PC-3 (cell line): ENCODE measurements around the gene HIBADH. TPM values are rescaled to one million over a fixed set of nuclear protein-coding genes. Genes with fewer than 3 reads are reported as not detected.

Experiments
- ATAC-seq: fragments of 200-7000 bp; cut with Tn5 transposase; 2 replicates; pipeline ENCODE4 v1.9.1; 2020; ENCODE audit warnings: mild to moderate bottlenecking, moderate library complexity
- BruUV-seq: library from RNA; stranded (reverse); fragments of 400-500 nt; replicated peaks from 2 replicates; lab custom pipeline; 2021; lab: Mats Ljungman, UMichigan
- CTCF ChIA-PET: fragments of 300-600 bp; sonication (Branson Sonifier 250); formaldehyde crosslinking; loops from one replicate; lab custom pipeline; 2022; ENCODE audit warnings: antibody characterized with exemption; lab: Charles Lee
- POLR2A ChIA-PET: fragments of 300-600 bp; sonication (Branson Sonifier 250); formaldehyde crosslinking; loops from one replicate; lab custom pipeline; 2022; ENCODE audit warnings: antibody characterized with exemption; ENCODE audit not compliant: unreplicated experiment; lab: Charles Lee
- DNase-seq: peaks from one replicate; pipeline ENCODE4 v3.0.0-alpha.2; 2015
- H2AFZ ChIP-seq: fragments of 300-600 bp; sonication (generic); 2 replicates; pipeline ENCODE4 v1.6.0; 2016; ENCODE audit warnings: antibody characterized with exemption, low read length
- H3F3A ChIP-seq: fragments of 300-600 bp; sonication (generic); one replicate; pipeline ENCODE4 v1.6.0; 2017; ENCODE audit warnings: antibody characterized with exemption, low read length, control low read depth, mild to moderate bottlenecking; ENCODE audit not compliant: unreplicated experiment
- H3K27ac ChIP-seq: fragments of 300-600 bp; sonication (generic); 2 replicates; pipeline ENCODE4 v1.5.1; 2016; ENCODE audit warnings: mild to moderate bottlenecking, low read length
- H3K27me3 ChIP-seq: fragments of 300-600 bp; sonication (generic); 2 replicates; pipeline ENCODE4 v1.6.1; 2016; ENCODE audit warnings: low read length, mixed read lengths
- H3K36me3 ChIP-seq: fragments of 300-600 bp; sonication (generic); 2 replicates; pipeline ENCODE4 v1.6.1; 2016; ENCODE audit warnings: low read depth, mixed run types, low read length, mixed read lengths
- H3K4me1 ChIP-seq: fragments of 300-600 bp; sonication (generic); 2 replicates; pipeline ENCODE4 v1.5.1; 2016; ENCODE audit warnings: low read length; ENCODE audit not compliant: insufficient read depth
- H3K4me2 ChIP-seq: fragments of 300-600 bp; sonication (generic); 2 replicates; pipeline ENCODE4 v1.6.0; 2016; ENCODE audit warnings: low read length
- H3K4me3 ChIP-seq: fragments of 300-600 bp; sonication (generic); 2 replicates; pipeline ENCODE4 v1.5.1; 2016; ENCODE audit warnings: mild to moderate bottlenecking, low read length, mixed read lengths
- H3K79me2 ChIP-seq: fragments of 300-600 bp; sonication (generic); 2 replicates; pipeline ENCODE4 v1.6.1; 2017; ENCODE audit warnings: low read length, mixed read lengths
- H3K9ac ChIP-seq: fragments of 300-600 bp; sonication (generic); 2 replicates; pipeline ENCODE4 v1.6.0; 2016; ENCODE audit warnings: mild to moderate bottlenecking, low read length
- H3K9me2 ChIP-seq: fragments of 300-600 bp; sonication (generic); replicated peaks from 2 replicates; pipeline ENCODE4 v1.6.1; 2016; ENCODE audit warnings: mixed run types, low read length, mixed read lengths
- H3K9me3 ChIP-seq: fragments of 300-600 bp; sonication (generic); 2 replicates; pipeline ENCODE4 v1.6.1; 2016; ENCODE audit warnings: low read length, mixed read lengths
- H4K20me1 ChIP-seq: fragments of 300-600 bp; sonication (generic); 2 replicates; pipeline ENCODE4 v1.6.1; 2016; ENCODE audit warnings: low read length, mixed read lengths
- CTCF ChIP-seq: fragments of 300-600 bp; sonication (generic); conservative IDR thresholded peaks from 2 replicates; pipeline ENCODE4 v1.5.1; 2017; ENCODE audit warnings: antibody characterized with exemption, low read depth, mild to moderate bottlenecking, low read length
- EZH2 ChIP-seq: fragments of 300-600 bp; sonication (generic); IDR thresholded peaks from one replicate; pipeline ENCODE4 v1.6.1; 2017; ENCODE audit warnings: antibody characterized with exemption, mild to moderate bottlenecking, low read length; ENCODE audit not compliant: unreplicated experiment
- EZH2phosphoT487 ChIP-seq: fragments of 300-600 bp; sonication (generic); IDR thresholded peaks from 2 replicates; pipeline ENCODE4 v1.6.1; 2018; ENCODE audit warnings: mild to moderate bottlenecking, antibody characterized with exemption, low read length, borderline replicate concordance
- intact Hi-C: fragments of 100-400 bp; cut with micrococcal nuclease; formaldehyde crosslinking; loops from 2 replicates; pipeline ENCODE4 v1.9.0; 2023
- total RNA-seq: library from RNA; depleted of rRNA; stranded (reverse); fragments of >200 nt; gene quantifications from 2 replicates; pipeline ENCODE4 v1.2.3, GENCODE V29; 2014

The HIBADH gene
- total RNA-seq, 1 experiment from 2014 or later, result 45.8 TPM

DNA sequence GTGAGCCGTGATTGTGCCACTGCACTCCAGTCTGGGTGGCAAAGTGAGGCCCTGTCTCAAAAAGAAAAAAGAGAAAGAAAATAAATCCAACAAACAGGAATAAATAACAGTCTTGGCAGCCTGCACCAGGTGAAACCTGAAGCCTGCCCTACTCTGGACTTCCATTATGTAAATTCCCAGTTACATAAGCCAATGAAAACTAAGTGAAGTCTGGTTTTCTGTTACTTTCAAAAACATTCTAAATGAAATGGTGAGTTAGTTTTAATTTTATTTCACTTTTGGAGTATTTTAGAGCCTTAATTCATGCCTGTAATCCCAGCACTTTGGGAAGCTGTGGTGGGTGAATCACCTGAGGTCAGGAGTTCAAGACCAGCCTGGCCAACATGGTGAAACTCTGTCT is 22.5 kb upstream of the HIBADH start:
- no peak overlapping the region for H3K9ac ChIP-seq
- BruUV-seq, result no TSS peak
- no peaks in the 10 kb centered on the region for H3K36me3 ChIP-seq
- no peak overlapping the region for H3K4me2 ChIP-seq
- H4K20me1 ChIP-seq, result no peaks in the 10 kb centered on the region
- intact Hi-C loops, result loop anchor here (5.0 kb wide), 2 partner anchors 52 to 337 kb away; no protein-coding TSS in a partner anchor
- H3K27ac ChIP-seq, result no peak overlapping the region
- TF ChIP-seq CTCF, result no peak
- no peak for TF ChIP-seq EZH2phosphoT487
- TF ChIP-seq EZH2, result no peak
- H3K4me3 ChIP-seq, result no peak overlapping the region
- ChIA-PET CTCF (interaction anchor here (1.1 kb wide), 1 partner anchor 52 kb away, joined by 3 read pairs; no protein-coding TSS in a partner anchor), POLR2A (no interaction called here)
- DNase-seq, result peak; percentile 20
- H2AFZ ChIP-seq, result no peak overlapping the region
- H3K4me1 ChIP-seq, result peaks cover 10% of the 10 kb centered on the region; the same call in 1 of the 2 replicates
- ATAC-seq, result no peak; the same call in 1 of the 2 replicates
- H3K79me2 ChIP-seq, result no peaks in the 10 kb centered on the region
- no peaks in the 10 kb centered on the region for H3K9me2 ChIP-seq
- no peaks in the 10 kb centered on the region for H3K9me3 ChIP-seq
- no peaks in the 10 kb centered on the region for H3K27me3 ChIP-seq
- no peaks in the 10 kb centered on the region for H3F3A ChIP-seq

- CTCF ChIA-PET, result no interaction called here
- H3K79me2 ChIP-seq, result no peaks in the 10 kb centered on the region
- no TSS peak for BruUV-seq
These were observed 21.8 kb upstream of the HIBADH start for GRCh38 chr7:27684491-27684890.

More at GRCh38 chr7:27684491-27684890, 21.8 kb upstream of the HIBADH start:
- intact Hi-C loops, result no loop called here
- Histone ChIP-seq H2AFZ (no peak overlapping the region), H4K20me1 (no peaks in the 10 kb centered on the region), H3K9me3 (no peaks in the 10 kb centered on the region), H3F3A (no peaks in the 10 kb centered on the region), H3K9me2 (no peaks in the 10 kb centered on the region), H3K4me3 (no peak overlapping the region), H3K36me3 (no peaks in the 10 kb centered on the region), H3K4me1 (peaks cover 11% of the 10 kb centered on the region; the same call in 1 of the 2 replicates), H3K27me3 (no peaks in the 10 kb centered on the region), H3K9ac (no peak overlapping the region), H3K27ac (no peak overlapping the region), H3K4me2 (no peak overlapping the region)
- TF ChIP-seq EZH2, result no peak
- no peak for TF ChIP-seq CTCF
- no peak for TF ChIP-seq EZH2phosphoT487
- ATAC-seq, result no peak
- POLR2A ChIA-PET, result no interaction called here
- DNase-seq, result no peak
